SIG-M5 treated with dmso at 0.1 percent for 504 hours (cell line): Measurements from ENCODE around the gene NUDT16L1.

ENCODE experiments used
- DNase-seq: peaks from one replicate; lab custom pipeline; 2025; ENCODE audit not compliant: unreplicated experiment; lab: John Stamatoyannopoulos, UW

Gene NUDT16L1

DNA sequence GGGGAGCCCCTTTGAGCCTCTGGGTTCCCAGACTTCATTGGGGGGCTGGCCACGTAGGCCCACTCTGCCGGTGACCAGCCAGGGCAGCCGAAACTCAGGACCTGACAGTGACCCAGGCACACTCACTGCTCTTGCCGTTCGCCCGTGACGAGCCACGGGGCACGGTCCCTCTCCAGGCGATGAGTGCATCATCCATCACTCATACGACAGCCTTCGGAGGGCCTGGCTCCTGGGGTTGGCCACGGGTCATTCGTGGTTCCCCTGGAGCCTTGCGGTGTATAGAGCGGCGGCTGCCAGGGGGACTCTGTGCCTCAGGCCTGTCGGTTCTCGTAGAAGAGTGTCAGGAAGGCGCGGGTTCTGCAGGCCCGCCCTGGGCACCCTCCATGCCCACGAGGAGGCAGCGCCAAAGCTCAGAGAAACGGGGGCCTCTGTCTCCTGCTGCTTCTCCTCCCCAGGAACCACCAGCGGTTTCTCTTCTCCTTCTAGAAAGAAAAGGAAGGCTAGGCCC is 11.2 kb upstream of the NUDT16L1 start:
- DNase-seq: no peak

DNA sequence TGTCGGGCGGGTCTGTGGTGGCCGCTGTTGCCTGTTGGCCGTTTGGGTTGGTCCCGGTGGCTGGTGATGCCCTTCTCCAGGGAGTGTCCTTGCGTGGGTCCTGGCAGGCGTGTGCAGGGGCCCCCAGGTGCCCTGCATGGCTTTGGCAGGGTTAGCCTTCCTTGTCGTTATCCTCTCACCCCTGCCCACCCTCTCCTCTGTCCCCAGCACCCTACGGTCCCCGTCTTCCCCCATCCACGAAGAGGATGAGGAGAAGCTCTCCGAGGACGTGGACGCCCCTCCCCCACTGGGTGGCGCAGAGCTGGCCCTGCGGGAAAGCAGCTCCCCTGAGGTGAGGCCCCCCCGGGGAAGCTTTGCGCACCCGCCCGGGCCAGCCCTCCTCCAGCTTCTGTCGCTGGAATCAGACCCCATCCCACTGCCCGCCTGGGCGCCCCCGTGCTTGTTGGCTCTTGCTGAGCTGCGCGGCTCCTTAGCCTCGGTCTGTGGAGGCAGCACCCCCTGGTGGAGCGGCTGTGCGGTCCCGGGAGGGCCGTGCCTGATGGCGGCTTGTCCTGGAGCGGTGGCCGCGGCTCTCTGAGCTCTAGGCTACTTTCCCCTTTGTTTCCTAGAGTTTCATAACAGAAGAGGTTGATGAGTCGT is 10.6 kb upstream of the NUDT16L1 start:
- DNase-seq: peak; percentile 47

DNA sequence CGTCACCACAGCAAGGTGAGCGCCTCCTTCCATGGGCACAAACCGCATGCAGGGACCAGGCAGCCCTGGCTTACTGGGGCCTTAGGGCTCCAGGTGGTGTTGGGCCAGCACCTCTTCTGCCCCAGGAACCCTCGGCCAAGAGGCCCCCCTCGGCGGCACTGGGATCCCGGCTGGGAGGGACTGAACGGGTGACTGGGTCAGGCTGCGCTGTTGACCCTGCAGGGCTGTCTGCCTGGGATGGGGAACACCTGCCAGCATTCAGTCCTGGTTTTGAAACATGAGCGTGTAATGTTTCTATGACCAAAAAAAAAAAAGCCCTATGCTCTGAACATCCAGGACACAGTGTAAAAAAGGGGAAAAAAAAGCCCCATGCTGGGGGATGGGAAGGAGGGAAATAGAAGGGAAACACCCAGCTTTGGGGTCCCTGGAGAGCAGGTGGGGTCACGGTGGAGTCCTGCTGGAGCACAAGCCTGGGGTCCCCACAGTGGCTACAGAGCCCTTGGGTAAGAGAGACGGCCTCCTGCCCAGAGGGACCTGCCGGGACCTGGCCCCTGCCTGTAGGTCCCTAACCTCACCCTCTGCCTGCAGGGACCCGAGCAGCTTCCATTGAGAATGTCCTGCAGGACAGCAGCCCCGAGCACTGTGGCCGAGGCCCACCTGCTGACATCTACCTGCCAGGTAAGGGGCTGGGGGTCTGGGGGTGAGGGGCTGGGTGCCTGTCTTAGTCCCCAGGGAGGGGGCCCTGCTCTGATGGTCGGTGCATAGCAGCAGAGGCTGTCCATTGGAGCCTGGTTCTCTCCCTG is 9.9 kb upstream of the NUDT16L1 start:
- no peak for DNase-seq

DNA sequence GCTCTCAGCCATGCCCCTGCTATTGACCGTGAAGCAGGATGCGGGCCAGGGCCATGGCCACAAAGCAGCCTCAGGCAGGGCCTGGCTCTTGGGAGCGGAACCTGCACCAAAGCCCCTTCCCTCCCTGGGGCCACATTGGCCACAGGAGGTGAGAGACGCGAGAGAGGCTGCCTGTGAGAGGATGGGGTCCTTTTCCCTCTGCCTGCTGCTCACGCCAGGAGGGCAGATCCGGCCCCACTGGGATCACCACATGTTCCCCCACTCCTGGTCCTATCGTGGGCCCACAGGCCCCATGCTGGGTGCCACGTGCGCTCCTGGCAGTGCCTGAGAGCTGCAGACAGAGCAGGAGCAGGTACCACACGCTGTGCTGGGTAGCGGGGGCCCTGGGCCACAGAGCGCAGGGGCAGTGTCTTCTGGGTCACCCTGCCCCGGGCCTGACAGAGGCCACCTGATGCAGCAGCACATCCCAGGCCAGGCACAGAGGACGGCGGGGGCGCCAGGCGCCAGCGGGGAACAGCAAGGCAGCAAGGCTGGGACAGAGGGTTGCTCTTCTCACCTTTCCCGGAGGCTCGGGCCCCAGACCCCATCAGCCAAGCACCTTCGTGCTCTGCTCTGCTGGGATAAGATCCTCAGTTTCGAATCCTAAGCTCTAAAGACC is 9.2 kb upstream of the NUDT16L1 start:
- DNase-seq: no peak

DNA sequence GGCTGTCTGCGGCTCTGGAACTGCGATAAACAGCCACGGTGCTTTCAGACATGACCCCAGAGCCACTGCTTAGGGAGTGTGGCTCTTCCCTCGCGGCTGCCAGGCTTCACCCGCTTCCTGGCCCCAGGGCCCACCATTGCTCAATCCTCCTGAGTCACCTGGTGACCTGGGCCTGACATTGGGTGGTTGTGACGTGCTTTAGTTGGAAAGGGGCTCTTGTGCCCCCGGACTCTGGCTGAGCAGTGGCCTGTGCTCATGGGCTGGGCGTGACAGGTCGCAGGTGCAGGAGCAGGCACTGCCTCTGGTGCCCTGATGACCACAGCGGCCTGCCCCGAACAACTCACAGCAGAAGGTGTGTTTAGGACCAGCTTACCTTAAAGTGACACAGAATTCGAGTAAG is 8.6 kb upstream of the NUDT16L1 start:
- DNase-seq: no peak

DNA sequence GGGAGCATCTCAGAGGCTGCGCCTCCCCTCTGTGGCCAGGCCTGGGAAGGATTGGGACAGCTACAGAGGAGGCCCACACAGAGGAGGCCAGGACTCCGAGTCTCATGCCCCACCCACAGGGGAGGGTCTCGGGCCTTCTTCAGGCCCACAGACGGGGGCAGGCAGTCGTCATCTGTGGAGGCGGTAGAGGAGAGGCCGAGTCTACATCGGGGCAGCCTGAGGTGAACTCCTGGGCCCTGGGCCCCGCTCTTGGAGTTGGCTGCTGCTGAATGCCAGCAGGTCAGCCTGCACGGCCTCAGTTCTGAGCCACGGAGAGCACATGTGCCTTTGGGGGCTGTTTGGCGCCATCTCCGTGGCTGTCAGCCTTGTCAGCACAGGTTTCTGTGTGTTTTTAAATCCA is 8.1 kb upstream of the NUDT16L1 start:
- no peak for DNase-seq

DNA sequence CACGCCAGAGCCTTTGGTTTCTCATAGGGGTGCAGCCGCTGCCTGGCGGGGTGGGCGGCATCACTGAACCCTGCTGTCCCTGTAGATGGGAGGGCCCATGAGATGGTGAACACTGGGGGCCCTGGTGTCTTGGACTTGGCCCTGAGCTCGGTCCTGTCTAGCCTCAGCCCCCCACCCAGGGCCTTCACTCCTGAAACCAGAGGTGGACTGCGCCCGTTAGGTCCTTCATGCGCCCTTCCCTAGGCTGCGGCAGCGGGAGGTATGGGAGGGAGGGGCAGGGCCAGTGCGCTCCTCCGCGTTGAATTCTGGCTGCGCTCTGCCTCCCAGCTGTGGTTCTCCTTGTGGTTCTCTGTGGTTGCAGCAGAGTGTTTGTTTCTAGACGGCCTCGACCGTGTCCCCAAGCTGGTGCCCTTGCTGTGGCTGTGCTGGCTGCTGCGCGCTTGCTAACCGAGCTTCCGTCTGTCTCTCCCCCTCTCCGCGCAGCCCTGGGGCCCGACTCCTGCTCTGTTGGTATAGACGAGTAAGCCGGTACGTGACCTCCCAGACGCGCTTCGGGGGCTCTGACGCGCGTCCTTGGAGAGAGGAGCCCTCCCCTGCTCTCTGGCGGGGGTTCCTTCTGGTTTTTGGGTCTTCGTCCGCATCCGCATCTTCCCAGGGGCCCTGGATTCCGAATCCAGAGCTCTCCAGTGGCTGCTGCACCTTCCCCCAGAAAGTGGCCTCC is 7.4 kb upstream of the NUDT16L1 start:
- no peak for DNase-seq

DNA sequence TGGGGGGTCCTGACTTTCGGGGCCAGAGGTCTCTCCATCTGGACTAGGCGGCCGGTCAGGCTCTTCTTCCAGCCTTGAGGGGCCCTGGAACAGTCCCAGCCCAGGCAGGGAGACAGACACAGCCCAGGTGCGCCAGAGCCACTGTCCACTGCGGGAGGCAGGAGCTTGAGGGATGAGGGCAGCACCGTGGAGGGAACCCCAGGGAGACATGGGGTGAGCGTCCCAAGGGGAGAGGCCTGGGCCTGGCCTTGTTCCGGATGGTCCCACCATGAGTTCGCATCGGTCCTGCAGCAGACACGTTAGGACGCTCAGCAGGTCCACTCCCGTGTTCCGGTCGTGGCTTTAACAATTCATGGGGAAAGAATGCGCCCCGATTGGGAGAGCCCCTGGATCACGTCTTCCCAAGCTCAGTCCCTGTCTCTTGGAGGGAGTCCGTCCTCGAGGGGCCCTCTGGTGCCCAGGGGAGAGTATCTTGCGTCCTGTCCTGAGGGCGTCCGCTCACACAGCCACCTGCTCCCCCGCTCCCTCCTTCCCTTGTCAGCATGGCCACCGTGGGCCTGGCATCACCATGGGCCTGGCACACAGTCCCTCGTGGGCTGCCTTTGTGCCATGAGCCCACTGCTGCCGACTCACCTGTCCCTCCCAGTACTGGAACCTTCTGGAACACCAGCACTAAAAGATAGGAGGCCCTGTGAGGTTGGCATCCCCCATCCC is 6.7 kb upstream of the NUDT16L1 start:
- no peak for DNase-seq

DNA sequence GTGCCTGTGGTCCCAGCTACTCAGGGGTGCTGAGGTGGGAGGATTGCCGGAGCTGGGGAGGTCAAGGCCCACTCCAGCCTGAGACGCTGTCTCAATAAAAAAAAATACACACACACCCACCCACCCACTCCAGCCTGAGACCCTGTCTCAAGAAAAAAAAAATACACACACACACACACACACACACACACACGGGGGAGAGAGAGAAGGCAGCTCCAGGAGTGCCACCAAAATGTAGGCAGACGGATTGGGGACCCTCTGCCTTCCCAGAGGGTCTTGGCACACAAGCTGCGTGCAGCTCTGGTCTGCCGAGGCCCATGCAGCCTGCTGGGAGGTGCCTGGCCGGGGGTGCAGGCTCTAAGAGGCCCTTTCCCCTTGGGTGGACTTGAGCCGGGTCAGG is 5.9 kb upstream of the NUDT16L1 start:
- no peak for DNase-seq

DNA sequence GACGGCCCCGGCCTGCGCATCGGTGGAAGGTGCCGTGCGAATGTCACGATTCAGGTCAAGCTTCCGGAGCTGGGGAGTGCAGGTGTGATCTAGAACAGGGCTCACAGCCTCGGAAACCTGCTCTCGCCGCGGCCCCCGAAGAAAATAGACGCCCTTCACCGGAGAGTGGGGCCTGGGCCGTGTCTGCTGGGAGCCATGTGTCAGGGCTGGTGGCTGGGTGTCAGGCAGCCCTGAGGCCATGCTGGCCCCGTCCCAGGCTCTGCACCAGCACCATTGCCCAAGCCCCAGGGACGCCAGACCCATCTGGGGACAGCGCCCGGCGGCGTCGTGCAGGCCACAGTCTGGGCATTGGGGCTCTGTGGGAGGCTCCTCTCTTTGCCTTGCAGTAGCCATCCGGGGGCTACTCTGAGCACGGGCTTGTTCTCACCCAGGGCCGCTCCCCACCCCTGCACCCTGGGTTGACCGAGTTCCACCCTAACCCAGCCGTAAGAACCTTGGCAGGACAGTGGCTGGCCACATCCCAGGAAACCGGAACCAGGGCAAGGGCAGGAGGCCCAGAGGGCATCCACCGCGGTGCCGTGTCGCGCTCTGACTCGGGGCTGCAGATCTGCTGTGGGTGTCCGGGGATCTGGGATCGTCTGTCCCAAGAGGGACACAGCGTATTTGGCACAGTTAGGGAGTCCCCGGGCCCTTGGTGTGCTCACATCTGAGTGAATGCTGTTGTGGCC is 5.3 kb upstream of the NUDT16L1 start:
- no peak for DNase-seq

DNA sequence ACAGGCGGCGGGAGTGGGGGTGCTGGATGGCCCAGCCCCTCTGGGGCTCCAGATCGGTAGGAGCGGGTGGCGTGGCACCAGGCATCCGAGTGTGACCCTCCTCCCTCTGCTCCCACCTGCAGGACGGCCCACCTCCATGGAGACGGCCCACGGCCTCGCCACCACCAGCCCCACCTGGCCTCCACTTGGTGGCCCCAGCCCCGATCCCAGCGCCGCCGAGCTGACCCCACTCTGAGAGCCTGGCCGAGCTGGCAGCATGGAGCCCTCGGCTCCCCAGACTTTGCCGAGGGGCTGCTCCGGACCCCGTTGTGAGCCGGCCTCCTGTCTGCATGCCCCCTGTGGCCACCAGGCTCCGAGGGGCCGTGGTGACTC is 4.7 kb upstream of the NUDT16L1 start:
- DNase-seq: no peak

DNA sequence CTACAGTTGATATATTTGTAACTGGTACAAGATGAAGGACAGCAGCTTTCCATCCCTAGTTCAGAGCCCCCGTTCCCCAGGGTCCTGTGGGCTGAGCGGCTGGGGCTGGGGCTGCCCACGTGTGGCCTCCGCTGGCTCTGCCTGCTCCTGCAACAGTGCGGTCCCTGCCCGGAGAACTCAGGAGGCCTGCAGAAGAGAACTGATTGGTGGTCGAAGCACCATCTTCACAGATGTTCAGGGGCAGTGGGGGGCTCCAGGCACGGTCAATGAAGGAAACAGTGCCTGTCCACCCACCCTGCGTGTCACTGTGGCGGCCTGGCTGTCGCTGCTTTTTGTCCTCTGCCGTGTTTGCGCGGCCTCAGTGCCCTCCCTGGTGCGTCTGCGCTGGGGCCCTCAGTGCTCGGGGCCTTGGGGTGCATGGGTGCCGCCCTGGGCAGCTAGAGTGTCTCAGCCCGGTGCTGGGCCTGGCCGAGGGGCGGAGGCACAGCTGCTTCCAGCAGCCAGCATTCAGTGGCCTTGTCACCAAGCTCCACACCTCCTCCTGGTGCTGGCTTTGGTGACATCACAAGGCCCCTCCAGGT is 4.2 kb upstream of the NUDT16L1 start:
- DNase-seq: no peak

DNA sequence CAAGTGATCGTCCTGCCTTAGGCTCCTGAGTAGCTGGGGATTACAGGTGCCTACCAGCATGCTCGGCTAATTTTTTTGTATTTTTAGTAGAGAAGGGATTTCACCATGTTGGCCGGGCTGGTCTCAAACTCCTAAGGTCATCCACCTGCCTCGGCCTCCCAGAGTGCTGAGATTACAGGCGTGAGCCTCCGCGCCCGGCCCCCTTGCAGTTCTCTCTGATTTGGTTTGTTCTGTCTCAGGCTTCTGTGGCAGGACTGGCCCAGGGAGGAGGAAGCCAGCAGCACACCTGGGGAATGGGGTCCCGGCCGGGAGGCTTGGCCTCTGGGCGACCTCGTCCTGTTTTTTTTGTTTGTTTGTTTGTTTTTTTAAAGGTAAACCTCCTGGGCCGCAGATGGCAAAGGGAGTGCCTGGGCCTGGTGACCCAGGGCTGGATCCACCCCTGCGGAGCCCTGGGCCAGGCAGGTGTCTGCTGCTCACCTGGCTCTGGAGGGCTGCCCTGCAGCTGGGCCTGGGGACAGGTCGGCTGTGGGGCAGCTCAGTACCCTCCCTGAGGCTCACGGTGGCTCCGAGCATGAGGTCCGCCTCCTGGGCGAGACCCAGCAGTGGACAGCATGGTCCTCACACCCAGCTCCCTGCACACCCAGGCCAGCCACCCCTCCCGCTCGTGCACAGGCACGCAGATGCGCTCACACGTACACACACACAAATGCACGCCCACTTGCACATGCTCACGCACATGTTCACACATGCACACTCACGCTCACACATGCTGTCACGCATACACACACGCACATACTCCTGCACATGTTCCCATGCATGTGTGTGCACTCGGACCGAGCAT is 3.3 kb upstream of the NUDT16L1 start:
- DNase-seq: no peak

DNA sequence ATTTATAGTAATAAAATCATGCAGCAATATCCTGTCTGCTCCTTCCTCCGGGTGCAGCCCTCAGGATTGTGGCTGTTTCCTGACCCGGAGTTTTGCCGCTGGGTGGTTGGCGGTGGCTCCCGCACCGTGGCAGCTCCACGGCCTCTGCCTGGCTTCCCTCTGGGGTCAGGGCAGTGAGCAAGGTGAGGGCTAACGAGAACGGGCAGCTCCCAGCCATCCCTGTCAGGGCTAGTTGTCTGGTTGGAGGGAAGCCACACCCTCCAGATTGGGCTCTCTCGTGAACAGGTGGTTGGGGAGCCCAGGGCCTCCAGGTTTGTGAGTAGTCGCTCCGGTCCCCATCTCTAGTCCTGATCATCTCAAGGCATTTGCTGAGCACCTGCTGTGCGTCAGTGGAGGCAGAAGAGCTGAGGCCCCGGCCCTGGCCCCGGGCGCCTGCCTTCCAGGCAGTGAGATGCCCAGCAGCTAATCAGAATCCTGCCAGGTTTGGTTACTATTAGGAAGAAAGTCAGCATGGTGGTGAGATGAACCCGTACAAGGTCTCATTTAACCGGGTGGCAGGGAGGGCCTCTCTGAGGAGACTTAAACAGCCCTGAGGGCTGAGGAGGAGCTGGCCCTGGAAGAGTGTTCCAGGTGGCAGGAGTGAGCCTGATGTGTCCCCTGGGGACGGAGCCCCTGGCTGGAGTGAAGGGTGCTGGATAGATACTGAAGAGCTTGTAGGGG is 2.3 kb upstream of the NUDT16L1 start:
- peak; percentile 66 for DNase-seq

DNA sequence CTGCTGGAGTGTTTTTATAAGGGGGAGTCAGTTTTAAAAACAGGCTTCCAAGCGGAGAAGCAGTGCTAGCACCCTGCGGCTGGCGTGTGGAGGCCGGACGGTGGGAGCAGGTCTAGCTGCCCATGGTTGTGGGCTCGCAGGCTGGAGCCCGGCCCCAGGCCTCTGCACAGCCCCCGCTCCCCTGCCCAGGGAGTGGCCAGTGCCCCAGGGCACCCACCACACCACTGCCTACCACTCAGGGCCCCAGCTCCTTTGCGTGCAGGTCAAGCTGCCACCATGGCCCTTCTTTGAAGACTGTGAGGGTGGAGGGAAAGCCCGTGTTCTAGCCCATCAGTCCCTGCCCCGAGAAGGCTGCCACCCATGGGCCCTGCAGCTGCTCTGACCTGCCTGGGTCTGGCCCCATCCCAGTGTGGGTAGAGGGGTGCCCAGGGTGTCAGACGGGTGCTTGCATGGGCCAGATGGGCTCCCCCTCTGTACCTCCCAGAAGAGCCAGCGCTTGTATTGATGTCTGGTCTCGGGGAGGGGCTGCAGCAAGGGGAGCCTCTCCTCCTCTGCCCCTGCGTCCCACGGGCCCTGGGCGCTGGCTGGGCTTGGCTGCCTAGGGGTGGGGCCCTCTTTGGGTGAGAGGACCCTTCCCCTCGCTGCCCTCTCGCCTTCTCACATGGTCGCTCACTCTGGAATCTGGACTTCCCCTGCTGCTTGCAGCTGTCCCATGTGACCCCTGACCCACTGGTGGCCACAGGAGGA is 1.5 kb upstream of the NUDT16L1 start:
- no peak for DNase-seq

DNA sequence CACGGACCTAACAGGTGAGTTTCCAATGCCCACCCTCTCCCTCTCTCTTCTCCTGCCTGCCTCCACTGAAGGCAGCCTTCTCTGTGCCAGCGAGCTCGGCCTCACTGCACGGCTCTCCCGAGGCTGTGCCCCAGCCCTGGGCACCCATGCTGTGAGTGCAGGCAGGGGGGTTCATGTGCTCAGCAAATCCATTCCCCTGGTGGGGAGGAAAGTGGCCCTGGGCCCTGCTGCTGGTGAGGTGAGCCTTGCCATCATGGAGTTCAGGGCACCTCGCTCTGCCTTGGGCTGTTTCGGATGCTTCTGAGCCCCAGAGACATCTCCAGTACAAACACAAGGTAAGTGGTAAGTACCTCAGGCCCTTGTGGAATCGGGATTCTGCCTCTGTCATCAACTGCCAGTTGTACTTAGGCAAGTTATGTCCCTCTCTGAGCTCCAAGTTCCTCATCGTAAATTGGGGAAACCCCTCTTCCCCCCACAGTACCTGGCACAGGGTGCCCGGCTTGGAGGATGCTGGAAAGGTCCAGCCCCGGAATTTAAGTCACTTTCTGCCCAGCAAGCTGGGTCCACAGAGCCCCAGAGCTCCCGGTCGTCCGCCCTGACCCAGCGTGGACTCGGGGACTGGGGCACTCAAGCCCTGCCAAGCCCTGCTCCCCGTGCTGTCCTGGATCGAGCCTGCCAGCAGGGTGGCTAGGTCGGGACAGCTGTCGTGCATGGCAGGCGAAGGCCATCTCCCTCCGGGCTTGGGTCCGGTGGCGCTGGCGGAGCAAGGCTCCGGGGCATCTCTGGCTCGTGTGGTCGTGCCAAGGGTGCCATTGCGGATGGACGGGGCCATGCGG is 684 bp upstream of the NUDT16L1 start:
- peak; percentile 60 for DNase-seq
